ENCODE measurements around the gene HBP1. TPM values are rescaled to one million over a fixed set of nuclear protein-coding genes. Genes with fewer than 3 reads are reported as not detected.
"Not testable (repeated sequence)": the region's sequence is repeated elsewhere in the genome, so short reads cannot be mapped to it uniquely, and the experiment has no call there.

Gene HBP1
- total and polyA plus RNA-seq, 2 experiments from 2014 or later = 55.1 to 66.0 TPM

DNA sequence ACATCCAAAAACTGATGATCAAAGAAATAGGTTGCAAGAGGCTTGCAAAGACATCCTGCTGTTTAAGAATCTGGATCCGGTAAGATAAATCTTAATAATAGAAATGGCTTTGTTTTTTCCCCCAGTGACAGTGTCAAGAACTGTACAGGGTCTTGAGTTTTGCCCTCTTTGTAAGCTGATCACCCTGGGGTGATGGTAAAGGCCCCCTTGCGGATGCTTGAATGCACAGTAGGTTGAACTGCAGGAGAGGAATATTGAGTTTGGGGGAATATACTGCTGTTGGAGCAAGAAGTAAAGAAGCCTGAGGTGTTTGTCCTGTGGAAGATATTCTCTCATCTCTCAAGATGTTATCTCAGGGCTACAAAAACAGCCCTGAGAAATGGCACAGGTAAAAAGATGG, 40.6 kb upstream of the HBP1 start:
- TF ChIP-seq, protein P1, sequence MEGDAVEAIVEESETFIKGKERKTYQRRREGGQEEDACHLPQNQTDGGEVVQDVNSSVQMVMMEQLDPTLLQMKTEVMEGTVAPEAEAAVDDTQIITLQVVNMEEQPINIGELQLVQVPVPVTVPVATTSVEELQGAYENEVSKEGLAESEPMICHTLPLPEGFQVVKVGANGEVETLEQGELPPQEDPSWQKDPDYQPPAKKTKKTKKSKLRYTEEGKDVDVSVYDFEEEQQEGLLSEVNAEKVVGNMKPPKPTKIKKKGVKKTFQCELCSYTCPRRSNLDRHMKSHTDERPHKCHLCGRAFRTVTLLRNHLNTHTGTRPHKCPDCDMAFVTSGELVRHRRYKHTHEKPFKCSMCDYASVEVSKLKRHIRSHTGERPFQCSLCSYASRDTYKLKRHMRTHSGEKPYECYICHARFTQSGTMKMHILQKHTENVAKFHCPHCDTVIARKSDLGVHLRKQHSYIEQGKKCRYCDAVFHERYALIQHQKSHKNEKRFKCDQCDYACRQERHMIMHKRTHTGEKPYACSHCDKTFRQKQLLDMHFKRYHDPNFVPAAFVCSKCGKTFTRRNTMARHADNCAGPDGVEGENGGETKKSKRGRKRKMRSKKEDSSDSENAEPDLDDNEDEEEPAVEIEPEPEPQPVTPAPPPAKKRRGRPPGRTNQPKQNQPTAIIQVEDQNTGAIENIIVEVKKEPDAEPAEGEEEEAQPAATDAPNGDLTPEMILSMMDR (IDR thresholded peaks at IDR 0.05; ENCODE audit: low read depth, low read length) = no peak
- no peak for DNase-seq (ENCODE audit: low read depth in 1 of 2, low spot score in 1 of 2)

DNA sequence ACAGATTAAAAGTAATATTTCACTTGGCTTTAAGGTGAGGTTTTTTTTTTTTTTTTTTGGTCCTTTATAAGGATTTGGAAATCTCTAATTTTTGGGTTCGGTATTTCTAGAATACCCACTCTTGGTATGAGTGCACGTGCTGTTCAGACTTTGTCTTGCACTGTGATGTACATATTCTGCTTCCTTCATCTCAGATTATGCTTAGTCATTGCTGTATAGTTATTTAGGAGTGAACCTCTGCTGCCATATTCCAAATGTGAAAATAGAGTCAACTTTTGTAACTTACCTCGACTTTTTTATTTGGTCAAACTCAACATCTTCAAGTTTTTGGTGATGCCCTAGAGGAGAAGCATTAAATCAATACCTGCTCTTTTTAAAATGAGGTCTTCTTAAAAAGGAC, 40.1 kb upstream of the HBP1 start:
- TF ChIP-seq, protein P1 (IDR thresholded peaks at IDR 0.05; ENCODE audit: low read depth, low read length) = no peak

More for the DNA sequence above, 40.6 kb upstream of the HBP1 start:
- Histone ChIP-seq H3K27ac (no peak overlapping the region), H3K36me3 (no peaks in the 10 kb centered on the region), H3K9me3 (ENCODE audit: low read depth) (no peaks in the 10 kb centered on the region), H3K4me3 (no peak overlapping the region), H3K4me1 (ENCODE audit: low read depth) (no peaks in the 10 kb centered on the region), H3K27me3 (no peaks in the 10 kb centered on the region)

DNA sequence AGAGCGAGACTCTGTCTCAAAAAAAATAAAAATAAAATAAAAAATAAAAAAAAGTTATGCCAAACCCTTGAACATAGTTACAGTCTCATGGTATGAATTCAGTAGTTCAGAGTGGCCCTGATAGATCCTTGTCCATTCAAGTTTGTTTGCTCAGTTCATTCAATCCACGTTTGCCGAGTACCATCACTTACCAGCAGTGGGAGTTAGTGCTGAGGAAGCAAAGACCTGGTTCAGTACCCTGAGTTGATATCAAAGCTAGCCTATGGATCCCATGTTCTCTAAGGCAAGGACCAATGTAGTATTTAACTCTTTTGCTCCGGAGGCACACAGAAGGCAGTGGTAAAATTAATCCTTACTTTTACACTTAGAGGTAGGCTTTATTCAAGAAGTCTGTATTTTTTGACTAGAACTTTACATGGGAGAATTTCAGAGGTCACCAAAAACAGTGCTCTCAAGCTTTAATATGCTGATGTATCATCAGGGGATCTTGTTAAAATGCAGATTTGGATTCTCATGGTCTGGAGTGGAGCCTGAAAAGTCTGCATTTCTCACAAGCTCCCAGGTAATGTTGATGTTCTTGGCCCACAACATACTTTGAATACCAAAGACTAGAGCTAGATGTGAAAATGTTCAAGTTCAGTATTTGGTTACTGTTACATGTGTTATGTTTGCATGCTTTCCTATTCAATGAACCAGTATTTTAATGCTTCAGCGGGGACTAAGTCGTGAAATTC, 38.1 kb upstream of the HBP1 start:
- Histone ChIP-seq H3K9me3 (ENCODE audit: low read depth) (no peaks in the 10 kb centered on the region), H3K36me3 (no peaks in the 10 kb centered on the region), H3K27ac (no peak overlapping the region), H3K27me3 (no peaks in the 10 kb centered on the region), H3K4me3 (no peak overlapping the region), H3K4me1 (ENCODE audit: low read depth) (no peaks in the 10 kb centered on the region)
- no peak for DNase-seq (ENCODE audit: low read depth in 1 of 2, low spot score in 1 of 2)
- TF ChIP-seq, protein P1 (IDR thresholded peaks at IDR 0.05; ENCODE audit: low read depth, low read length) = no peak

More for the DNA sequence above, 40.1 kb upstream of the HBP1 start:
- no peak overlapping the region for H3K4me3 ChIP-seq
- H3K4me1 ChIP-seq (ENCODE audit: low read depth) = no peaks in the 10 kb centered on the region
- no peaks in the 10 kb centered on the region for H3K27me3 ChIP-seq
- no peak for DNase-seq (ENCODE audit: low read depth in 1 of 2, low spot score in 1 of 2)
- no peak overlapping the region for H3K27ac ChIP-seq
- no peaks in the 10 kb centered on the region for H3K36me3 ChIP-seq
- H3K9me3 ChIP-seq (ENCODE audit: low read depth) = no peaks in the 10 kb centered on the region

DNA sequence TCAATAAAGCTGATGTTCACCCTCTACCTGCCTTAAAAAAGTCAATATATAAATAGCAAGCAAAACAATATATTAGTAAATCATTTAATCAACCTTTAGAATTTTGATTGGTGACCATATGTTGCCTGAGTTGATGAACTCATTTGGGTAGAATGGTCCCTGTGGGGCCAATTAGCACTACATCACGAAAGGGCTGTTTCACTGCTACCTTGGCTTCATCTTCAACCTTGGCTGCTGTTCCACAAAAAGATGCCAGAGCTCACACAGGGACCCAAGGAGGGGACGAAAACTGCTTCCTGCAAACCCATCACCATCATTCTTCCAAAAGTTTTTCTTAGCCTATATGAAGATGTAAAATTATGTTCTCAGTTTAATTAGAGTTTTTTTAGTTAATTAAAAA, 35.4 kb upstream of the HBP1 start:
- TF ChIP-seq, protein P1 (IDR thresholded peaks at IDR 0.05; ENCODE audit: low read depth, low read length) = no peak
- no peaks in the 10 kb centered on the region for H3K36me3 ChIP-seq
- H3K27me3 ChIP-seq = no peaks in the 10 kb centered on the region
- no peak for DNase-seq (ENCODE audit: low read depth in 1 of 2, low spot score in 1 of 2)
- no peaks in the 10 kb centered on the region for H3K9me3 ChIP-seq (ENCODE audit: low read depth)
- no peak overlapping the region for H3K4me3 ChIP-seq
- H3K27ac ChIP-seq = no peak overlapping the region
- no peaks in the 10 kb centered on the region for H3K4me1 ChIP-seq (ENCODE audit: low read depth)

DNA sequence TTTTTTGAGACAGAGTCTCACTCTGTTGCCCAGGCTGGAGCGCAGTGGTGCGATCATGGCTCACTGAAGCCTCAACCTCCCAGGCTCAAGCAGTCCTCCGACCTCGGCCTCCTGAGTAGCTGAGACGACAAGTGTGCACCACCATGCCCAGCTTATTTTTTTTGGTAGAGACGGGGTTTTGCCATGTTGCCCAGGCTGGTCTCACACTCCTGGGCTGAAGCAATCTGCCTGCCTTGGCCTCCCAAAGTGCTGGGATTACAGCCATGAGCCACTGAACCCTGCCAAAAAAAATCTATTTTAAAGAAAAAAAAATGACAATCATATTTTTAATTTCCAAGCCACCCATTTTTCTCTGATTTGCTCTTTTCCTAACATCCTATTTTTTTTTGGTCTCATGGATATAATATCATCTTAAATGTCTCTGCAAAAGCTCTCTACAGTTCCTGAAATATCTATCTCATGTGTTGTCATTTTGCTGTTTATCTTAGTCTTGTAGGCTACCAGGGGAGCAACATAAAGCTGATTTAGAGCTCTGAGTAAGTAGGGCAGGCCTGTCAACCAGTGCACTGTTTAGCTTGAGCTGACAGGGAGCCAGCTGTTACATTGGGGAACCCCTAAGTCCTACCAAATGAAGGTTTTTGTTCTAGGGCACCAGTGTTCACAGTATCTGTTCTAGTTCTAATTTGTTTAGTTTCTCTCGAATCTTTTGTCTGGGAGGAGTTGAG, 29.9 kb upstream of the HBP1 start:
- no peak for DNase-seq (ENCODE audit: low read depth in 1 of 2, low spot score in 1 of 2)
- TF ChIP-seq, protein P1 (IDR thresholded peaks at IDR 0.05; ENCODE audit: low read depth, low read length) = no peak
- H3K4me1 ChIP-seq (ENCODE audit: low read depth) = no peaks in the 10 kb centered on the region
- no peak overlapping the region for H3K4me3 ChIP-seq
- no peaks in the 10 kb centered on the region for H3K9me3 ChIP-seq (ENCODE audit: low read depth)
- peak overlapping the region; percentile 20 for H3K27ac ChIP-seq
- H3K36me3 ChIP-seq = no peaks in the 10 kb centered on the region
- no peaks in the 10 kb centered on the region for H3K27me3 ChIP-seq

DNA sequence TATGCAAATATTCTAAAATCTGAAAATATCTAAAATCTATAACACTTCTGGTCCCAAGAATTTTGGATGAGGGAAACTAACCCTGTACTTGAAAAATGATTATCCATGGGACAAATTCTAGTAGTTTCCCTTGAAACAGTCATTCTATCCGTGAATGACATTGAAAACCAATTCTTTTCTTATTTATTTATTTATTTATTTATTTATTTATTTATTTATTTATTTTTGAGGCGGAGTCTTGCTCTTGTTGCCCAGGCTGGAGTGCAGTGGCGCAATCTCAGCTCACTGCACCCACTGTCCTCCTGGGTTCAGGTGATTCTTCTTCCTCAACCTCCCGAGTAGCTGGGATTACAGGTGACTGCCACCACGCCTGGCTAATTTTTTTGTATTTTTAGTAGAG, 24.9 kb upstream of the HBP1 start:
- not testable (repeated sequence) for H3K27ac ChIP-seq; DNase-seq (ENCODE audit: low read depth in 1 of 2, low spot score in 1 of 2); H3K9me3 ChIP-seq (ENCODE audit: low read depth); H3K4me1 ChIP-seq (ENCODE audit: low read depth); H3K4me3 ChIP-seq; H3K27me3 ChIP-seq; H3K36me3 ChIP-seq
